GM06990 (cell line): ENCODE results near the gene DUSP14.
"Not testable (repeated sequence)": the region's sequence is repeated elsewhere in the genome, so short reads cannot be mapped to it uniquely, and the experiment has no call there.

Source experiments
- DNase-seq: peaks from one replicate; pipeline ENCODE4 v3.0.0-alpha.2; 2011; ENCODE audit not compliant: insufficient read length; ENCODE audit errors: extremely low read depth
- H3K27me3 ChIP-seq: replicated peaks from 2 replicates; pipeline ENCODE4 v1.6.0; 2011; ENCODE audit warnings: low read length; ENCODE audit not compliant: control insufficient read depth, insufficient read depth
- H3K36me3 ChIP-seq: 2 replicates; pipeline ENCODE4 v1.5.1; 2011; ENCODE audit warnings: low read length; ENCODE audit not compliant: control insufficient read depth, insufficient read depth
- H3K4me3 ChIP-seq: replicated peaks from 2 replicates; pipeline ENCODE4 v1.5.1; 2011; ENCODE audit warnings: low read depth, mild to moderate bottlenecking, control low read depth, low read length
- CTCF ChIP-seq: IDR thresholded peaks from 2 replicates; pipeline ENCODE4 v1.5.1; 2011; ENCODE audit warnings: low read length, control low read depth, mild to moderate bottlenecking, inconsistent platforms; ENCODE audit not compliant: insufficient read depth, poor library complexity, severe bottlenecking

The DUSP14 gene

GRCh38 chr17:37489197-37490001, at the start of gene DUSP14:
DUSP14 (plus strand) TSS chr17:37489891; CDS start chr17:37512273, 22,382 bp downstream.
- DNase-seq, result peak; percentile 92

GRCh38 chr17:37440424-37440823, 49.3 kb upstream of the DUSP14 start:
- Histone ChIP-seq H3K36me3 (peaks cover 3% of the 10 kb centered on the region), H3K27me3 (no peaks in the 10 kb centered on the region), H3K4me3 (no peak overlapping the region)
- TF ChIP-seq CTCF, result no peak
- no peak for DNase-seq

More at GRCh38 chr17:37489197-37490001, at the start of gene DUSP14:
- Histone ChIP-seq H3K36me3 (no peaks in the 10 kb centered on the region), H3K4me3 (peak within 1 kb of the TSS; percentile 84), H3K27me3 (no peaks in the 10 kb centered on the region)
- TF ChIP-seq CTCF, result peak; percentile 17

GRCh38 chr17:37441369-37442014, 48.2 kb upstream of the DUSP14 start:
- not testable (repeated sequence) for H3K27me3 ChIP-seq, H3K4me3 ChIP-seq, H3K36me3 ChIP-seq
- peak; percentile 43 for DNase-seq

GRCh38 chr17:37446027-37446426, 43.7 kb upstream of the DUSP14 start:
- no peak for DNase-seq
- no peak for TF ChIP-seq CTCF
- peaks cover 3% of the 10 kb centered on the region for H3K36me3 ChIP-seq
- no peaks in the 10 kb centered on the region for H3K27me3 ChIP-seq
- H3K4me3 ChIP-seq, result no peak overlapping the region

- no peak for TF ChIP-seq CTCF
- Histone ChIP-seq H3K27me3 (no peaks in the 10 kb centered on the region), H3K4me3 (no peak overlapping the region), H3K36me3 (peaks cover 3% of the 10 kb centered on the region)
- DNase-seq, result no peak
Observed at GRCh38 chr17:37447641-37448040, 42.0 kb upstream of the DUSP14 start.

GRCh38 chr17:37450112-37450511, 39.6 kb upstream of the DUSP14 start:
- H3K27me3 ChIP-seq, result no peaks in the 10 kb centered on the region
- peaks cover 3% of the 10 kb centered on the region; the same call in 1 of the 2 replicates for H3K36me3 ChIP-seq
- TF ChIP-seq CTCF, result no peak
- no peak for DNase-seq
- no peak overlapping the region for H3K4me3 ChIP-seq

GRCh38 chr17:37457801-37458200, 31.9 kb upstream of the DUSP14 start:
- H3K36me3 ChIP-seq, H3K4me3 ChIP-seq, H3K27me3 ChIP-seq, DNase-seq: not testable (repeated sequence)
